Measurements from ENCODE around the gene ASCC3. TPM values are rescaled to one million over a fixed set of nuclear protein-coding genes. Genes with fewer than 3 reads are reported as not detected.

The ASCC3 gene
- total RNA-seq, 2 experiments from 2014 or later = 28.5 to 47.5 TPM

DNA sequence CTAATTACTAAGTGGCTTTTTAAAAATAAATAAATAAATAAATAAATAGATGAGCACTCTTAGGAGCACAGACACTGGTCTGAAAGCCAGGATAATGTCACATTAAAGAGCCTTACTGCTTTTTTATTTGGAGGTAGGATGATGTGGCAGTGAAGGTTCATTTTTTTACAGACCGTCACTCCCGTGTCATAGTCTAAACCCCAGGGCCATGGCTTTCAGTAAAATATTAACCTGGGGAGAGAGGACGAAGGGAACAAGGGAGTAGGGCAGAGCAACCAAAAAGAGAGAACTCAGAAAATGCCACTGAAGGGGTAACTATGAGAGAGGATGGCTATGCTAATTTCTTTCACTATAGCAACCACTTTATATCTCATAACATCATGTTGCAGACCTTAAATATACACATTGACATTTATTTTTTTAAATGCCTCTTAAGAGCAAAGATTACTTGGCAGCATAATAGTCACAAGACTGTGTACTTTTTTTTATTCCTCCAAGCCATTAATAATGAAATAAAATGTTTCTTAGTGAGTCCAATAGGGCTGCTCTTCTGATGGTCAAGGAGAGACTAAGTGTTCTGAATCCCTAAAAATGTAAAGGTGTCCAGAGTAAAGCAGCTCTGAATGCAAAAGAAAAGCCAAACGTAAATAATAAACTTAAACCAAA, 315.6 kb downstream of the ASCC3 start:
- no peaks in the 10 kb centered on the region for H4K20me1 ChIP-seq (ENCODE audit: insufficient read depth, low read length)
- no peak for DNase-seq (ENCODE audit: low spot score)
- ChIA-PET CTCF (ENCODE audit: unreplicated experiment) (no interaction called here), POLR2A (no interaction called here)
- intact Hi-C loops (cut with micrococcal nuclease; ENCODE audit: unreplicated experiment) = no loop called here
- H2AFZ ChIP-seq (ENCODE audit: low read length) = no peak overlapping the region
- no peak overlapping the region for H3K4me2 ChIP-seq (ENCODE audit: low read length)
- no peaks in the 10 kb centered on the region for H3K4me1 ChIP-seq (ENCODE audit: insufficient read depth, low read length, poor library complexity, severe bottlenecking)
- H3K27ac ChIP-seq (ENCODE audit: low read depth, low read length, poor library complexity, severe bottlenecking) = no peak overlapping the region
- H3K79me2 ChIP-seq (ENCODE audit: insufficient read depth, low read depth, low read length) = no peaks in the 10 kb centered on the region
- BruUV-seq (replicated peaks) = no TSS peak
- H3K9me3 ChIP-seq (ENCODE audit: low read length) = no peaks in the 10 kb centered on the region
- no peak overlapping the region for H3K4me3 ChIP-seq (ENCODE audit: low read depth, low read length, poor library complexity, severe bottlenecking)
- H3K36me3 ChIP-seq (ENCODE audit: insufficient read depth, low read length) = no peaks in the 10 kb centered on the region
- no peaks in the 10 kb centered on the region for H3K9me2 ChIP-seq (ENCODE audit: insufficient read depth, low read length)
- no peak for TF ChIP-seq EZH2phosphoT487 (IDR thresholded peaks at IDR 0.05; ENCODE audit: borderline replicate concordance, low read depth, low read length)

DNA sequence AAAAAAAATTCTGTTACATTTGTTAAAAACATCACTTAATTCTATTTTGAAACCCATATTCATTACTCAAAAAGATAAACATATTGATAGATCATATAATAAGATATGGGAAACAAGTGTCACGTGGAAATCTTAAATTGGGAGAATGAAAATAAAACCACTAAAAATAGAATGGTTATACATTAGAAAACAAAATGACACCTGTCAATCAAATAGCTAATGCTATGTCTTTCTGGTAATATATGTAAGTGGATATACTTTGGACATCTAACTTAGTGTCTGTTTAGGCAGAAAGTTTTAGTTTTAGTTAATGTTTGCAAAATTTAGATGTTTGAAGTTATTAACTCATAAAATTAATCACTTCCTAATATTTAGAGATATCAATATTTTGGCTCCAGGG, 321.3 kb downstream of the ASCC3 start:
- H3K4me1 ChIP-seq (ENCODE audit: insufficient read depth, low read length, poor library complexity, severe bottlenecking) = no peaks in the 10 kb centered on the region
- H3K36me3 ChIP-seq (ENCODE audit: insufficient read depth, low read length) = no peaks in the 10 kb centered on the region
- ChIA-PET CTCF (ENCODE audit: unreplicated experiment) (no interaction called here), POLR2A (interaction anchor here (0.7 to 1.4 kb wide), 5 partner anchors 11 to 431 kb away, joined by 3 to 4 read pairs (median 4); no protein-coding TSS in a partner anchor)
- H3K4me2 ChIP-seq (ENCODE audit: low read length) = no peak overlapping the region
- H3K79me2 ChIP-seq (ENCODE audit: insufficient read depth, low read depth, low read length) = no peaks in the 10 kb centered on the region
- DNase-seq (ENCODE audit: low spot score) = no peak
- no TSS peak for BruUV-seq (replicated peaks)
- no peak overlapping the region for H2AFZ ChIP-seq (ENCODE audit: low read length)
- no peaks in the 10 kb centered on the region for H4K20me1 ChIP-seq (ENCODE audit: insufficient read depth, low read length)
- intact Hi-C loops (cut with micrococcal nuclease; ENCODE audit: unreplicated experiment) = no loop called here
- H3K4me3 ChIP-seq (ENCODE audit: low read depth, low read length, poor library complexity, severe bottlenecking) = no peak overlapping the region
- no peaks in the 10 kb centered on the region for H3K9me3 ChIP-seq (ENCODE audit: low read length)
- no peak overlapping the region for H3K27ac ChIP-seq (ENCODE audit: low read depth, low read length, poor library complexity, severe bottlenecking)
- TF ChIP-seq, protein P1, sequence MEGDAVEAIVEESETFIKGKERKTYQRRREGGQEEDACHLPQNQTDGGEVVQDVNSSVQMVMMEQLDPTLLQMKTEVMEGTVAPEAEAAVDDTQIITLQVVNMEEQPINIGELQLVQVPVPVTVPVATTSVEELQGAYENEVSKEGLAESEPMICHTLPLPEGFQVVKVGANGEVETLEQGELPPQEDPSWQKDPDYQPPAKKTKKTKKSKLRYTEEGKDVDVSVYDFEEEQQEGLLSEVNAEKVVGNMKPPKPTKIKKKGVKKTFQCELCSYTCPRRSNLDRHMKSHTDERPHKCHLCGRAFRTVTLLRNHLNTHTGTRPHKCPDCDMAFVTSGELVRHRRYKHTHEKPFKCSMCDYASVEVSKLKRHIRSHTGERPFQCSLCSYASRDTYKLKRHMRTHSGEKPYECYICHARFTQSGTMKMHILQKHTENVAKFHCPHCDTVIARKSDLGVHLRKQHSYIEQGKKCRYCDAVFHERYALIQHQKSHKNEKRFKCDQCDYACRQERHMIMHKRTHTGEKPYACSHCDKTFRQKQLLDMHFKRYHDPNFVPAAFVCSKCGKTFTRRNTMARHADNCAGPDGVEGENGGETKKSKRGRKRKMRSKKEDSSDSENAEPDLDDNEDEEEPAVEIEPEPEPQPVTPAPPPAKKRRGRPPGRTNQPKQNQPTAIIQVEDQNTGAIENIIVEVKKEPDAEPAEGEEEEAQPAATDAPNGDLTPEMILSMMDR (conservative IDR thresholded peaks at IDR 0.05; ENCODE audit: low read length) = no peak
- TF ChIP-seq EZH2phosphoT487 (IDR thresholded peaks at IDR 0.05; ENCODE audit: borderline replicate concordance, low read depth, low read length) = no peak
- no peaks in the 10 kb centered on the region for H3K9me2 ChIP-seq (ENCODE audit: insufficient read depth, low read length)

DNA sequence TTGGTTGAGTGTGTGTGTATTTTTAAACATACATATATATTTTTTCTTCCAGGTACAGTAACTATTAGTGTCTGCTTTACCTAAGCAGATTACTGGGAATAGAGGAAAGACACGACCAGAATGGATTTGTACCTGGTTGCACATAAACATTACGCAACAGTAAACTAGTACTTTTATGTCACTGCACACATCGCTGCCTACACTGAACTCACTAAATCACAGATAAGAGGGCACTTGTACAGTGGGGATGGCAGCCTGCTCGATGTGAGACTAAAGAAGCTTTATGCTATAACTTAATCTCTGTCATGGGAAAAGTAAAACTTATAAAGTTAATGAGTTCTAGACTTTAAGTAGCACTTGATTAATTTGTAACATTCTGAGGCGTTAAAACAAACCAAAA, 326.9 kb downstream of the ASCC3 start:
- CTCF ChIA-PET (ENCODE audit: unreplicated experiment) = no interaction called here
- no peak for DNase-seq (ENCODE audit: low spot score)
- POLR2A ChIA-PET = no interaction called here
- no peak overlapping the region for H3K4me2 ChIP-seq (ENCODE audit: low read length)
- no peaks in the 10 kb centered on the region for H3K79me2 ChIP-seq (ENCODE audit: insufficient read depth, low read depth, low read length)
- no TSS peak for BruUV-seq (replicated peaks)
- H4K20me1 ChIP-seq (ENCODE audit: insufficient read depth, low read length) = no peaks in the 10 kb centered on the region
- H3K9me2 ChIP-seq (ENCODE audit: insufficient read depth, low read length) = no peaks in the 10 kb centered on the region
- no peak overlapping the region for H2AFZ ChIP-seq (ENCODE audit: low read length)
- H3K4me3 ChIP-seq (ENCODE audit: low read depth, low read length, poor library complexity, severe bottlenecking) = no peak overlapping the region
- no peaks in the 10 kb centered on the region for H3K4me1 ChIP-seq (ENCODE audit: insufficient read depth, low read length, poor library complexity, severe bottlenecking)
- no peaks in the 10 kb centered on the region for H3K9me3 ChIP-seq (ENCODE audit: low read length)
- H3K27ac ChIP-seq (ENCODE audit: low read depth, low read length, poor library complexity, severe bottlenecking) = no peak overlapping the region
- TF ChIP-seq, protein P1 (conservative IDR thresholded peaks at IDR 0.05; ENCODE audit: low read length) = no peak
- TF ChIP-seq EZH2phosphoT487 (IDR thresholded peaks at IDR 0.05; ENCODE audit: borderline replicate concordance, low read depth, low read length) = no peak
- intact Hi-C loops (cut with micrococcal nuclease; ENCODE audit: unreplicated experiment) = no loop called here
- no peaks in the 10 kb centered on the region for H3K36me3 ChIP-seq (ENCODE audit: insufficient read depth, low read length)

Data from OCI-LY7 (cell line).